IMR-90 (cell line): ENCODE measurements around the gene AP3S1. TPM values are rescaled to one million over a fixed set of nuclear protein-coding genes. Genes with fewer than 3 reads are reported as not detected.

Source experiments
- ATAC-seq: fragments of 200-7000 bp; cut with Tn5 transposase; 2 replicates; pipeline ENCODE4 v1.9.1; 2020; ENCODE audit warnings: low read depth, mild to moderate bottlenecking, moderate library complexity
- BruUV-seq: library from RNA; stranded (reverse); fragments of 400-500 nt; replicated peaks from 2 replicates; lab custom pipeline; 2021; lab: Mats Ljungman, UMichigan
- CTCF ChIA-PET: fragments of 300-600 bp; formaldehyde crosslinking; extraction: SDS; loops from one replicate; lab custom pipeline; 2021; ENCODE audit warnings: antibody characterized with exemption; lab: Yijun Ruan, JAX
- POLR2A ChIA-PET: fragments of 300-600 bp; sonication (Branson Sonifier 250); formaldehyde crosslinking; loops from one replicate; lab custom pipeline; 2022; ENCODE audit warnings: antibody characterized with exemption; ENCODE audit not compliant: unreplicated experiment; lab: Charles Lee
- DNase-seq: peaks from one replicate; pipeline ENCODE4 v3.0.0; 2013
- H2AFZ ChIP-seq: replicated peaks from 2 replicates; pipeline ENCODE3; 2013; ENCODE audit warnings: low read length, mild to moderate bottlenecking; ENCODE audit not compliant: poor library complexity
- H2AK5ac ChIP-seq: 2 replicates; pipeline ENCODE4 v1.6.1; 2013; ENCODE audit warnings: low read depth, low read length, inconsistent platforms
- H2AK9ac ChIP-seq: replicated peaks from 2 replicates; pipeline ENCODE3; 2013; ENCODE audit warnings: mild to moderate bottlenecking, low read depth, low read length, moderate library complexity; ENCODE audit not compliant: poor library complexity
- H2BK120ac ChIP-seq: 2 replicates; pipeline ENCODE4 v1.6.1; 2013; ENCODE audit warnings: low read depth, low read length, inconsistent platforms
- H2BK15ac ChIP-seq: 3 replicates; pipeline ENCODE4 v1.6.1; 2013; ENCODE audit warnings: low read depth, low read length, inconsistent platforms
- H2BK20ac ChIP-seq: 2 replicates; pipeline ENCODE4 v1.6.1; 2013; ENCODE audit warnings: low read depth, mild to moderate bottlenecking, inconsistent platforms, low read length, moderate library complexity
- H2BK5ac ChIP-seq: 2 replicates; pipeline ENCODE4 v1.6.1; 2013; ENCODE audit warnings: mild to moderate bottlenecking, low read depth, low read length, inconsistent platforms; ENCODE audit not compliant: poor library complexity, severe bottlenecking
- H3K14ac ChIP-seq: replicated peaks from 2 replicates; pipeline ENCODE4 v1.6.1; 2013; ENCODE audit warnings: low read depth, low read length, inconsistent platforms
- H3K18ac ChIP-seq: 2 replicates; pipeline ENCODE4 v1.6.1; 2013; ENCODE audit warnings: low read depth, low read length, control low read depth
- H3K23ac ChIP-seq: 2 replicates; pipeline ENCODE4 v1.6.1; 2013; ENCODE audit warnings: low read depth, low read length, inconsistent platforms
- H3K27ac ChIP-seq: 2 replicates; pipeline ENCODE4 v1.5.1; 2013; ENCODE audit warnings: mild to moderate bottlenecking, control low read depth, low read length; ENCODE audit not compliant: insufficient read depth
- H3K27me3 ChIP-seq: 2 replicates; pipeline ENCODE4 v1.6.1; 2013; ENCODE audit warnings: low read length; ENCODE audit not compliant: control insufficient read depth, insufficient read depth
- H3K36me3 ChIP-seq: 2 replicates; pipeline ENCODE4 v1.6.1; 2013; ENCODE audit warnings: low read length, mixed read lengths; ENCODE audit not compliant: control insufficient read depth, insufficient read depth
- H3K4ac ChIP-seq: 2 replicates; pipeline ENCODE4 v1.6.1; 2013; ENCODE audit warnings: low read depth, low read length, inconsistent platforms
- H3K4me1 ChIP-seq: 2 replicates; pipeline ENCODE4 v1.6.1; 2013; ENCODE audit warnings: low read length, mixed read lengths; ENCODE audit not compliant: control insufficient read depth, insufficient read depth
- H3K4me2 ChIP-seq: 2 replicates; pipeline ENCODE4 v1.6.1; 2013; ENCODE audit warnings: low read depth, mild to moderate bottlenecking, control low read depth, low read length, moderate library complexity
- H3K4me3 ChIP-seq: 2 replicates; pipeline ENCODE4 v1.5.1; 2013; ENCODE audit warnings: low read depth, mild to moderate bottlenecking, control low read depth, low read length, moderate library complexity; ENCODE audit not compliant: insufficient read depth
- H3K56ac ChIP-seq: 2 replicates; pipeline ENCODE4 v1.6.1; 2013; ENCODE audit warnings: low read length, inconsistent platforms; ENCODE audit not compliant: insufficient read depth; ENCODE audit errors: extremely low read depth
- H3K79me1 ChIP-seq, 2 experiments: 2 replicates each; pipeline ENCODE4 v1.6.1; 2013; ENCODE audit warnings: low read length in 2 of 2, inconsistent platforms in 1 of 2, low read depth in 1 of 2
- H3K9ac ChIP-seq: 2 replicates; pipeline ENCODE4 v1.6.1; 2013; ENCODE audit warnings: low read depth, low read length, control low read depth
- H3K9me1 ChIP-seq: 2 replicates; pipeline ENCODE4 v1.6.1; 2013; ENCODE audit warnings: low read length, inconsistent platforms; ENCODE audit not compliant: insufficient read depth
- H3K9me3 ChIP-seq: 2 replicates; pipeline ENCODE4 v1.6.1; 2013; ENCODE audit warnings: low read length; ENCODE audit not compliant: control insufficient read depth, insufficient read depth
- H4K20me1 ChIP-seq: 2 replicates; pipeline ENCODE4 v1.6.1; 2013; ENCODE audit warnings: low read length, inconsistent platforms; ENCODE audit not compliant: insufficient read depth
- H4K5ac ChIP-seq: 2 replicates; pipeline ENCODE4 v1.6.1; 2013; ENCODE audit warnings: mild to moderate bottlenecking, low read depth, low read length, control low read depth
- H4K8ac ChIP-seq, 2 experiments: 2 replicates each; pipeline ENCODE4 v1.6.1; 2013; ENCODE audit warnings: low read depth in 2 of 2, low read length in 2 of 2, control low read depth in 1 of 2, inconsistent platforms in 1 of 2
- H4K91ac ChIP-seq: 2 replicates; pipeline ENCODE4 v1.6.1; 2013; ENCODE audit warnings: low read depth, low read length, inconsistent platforms; ENCODE audit not compliant: insufficient read depth
- BHLHE40 ChIP-seq: fragments of 150-350 bp; IDR thresholded peaks from 2 replicates; pipeline ENCODE4 v1.6.1; 2016; ENCODE audit warnings: mild to moderate bottlenecking, low read depth, low read length
- CEBPB ChIP-seq: IDR thresholded peaks from 2 replicates; pipeline ENCODE4 v1.6.1; 2012; ENCODE audit warnings: low read depth, low read length, improper control_type of control experiment
- CHD1 ChIP-seq: IDR thresholded peaks from 2 replicates; pipeline ENCODE4 v1.6.1; 2012; ENCODE audit warnings: low read depth, low read length, improper control_type of control experiment
- ELK1 ChIP-seq: fragments of 150-350 bp; IDR thresholded peaks from 2 replicates; pipeline ENCODE4 v1.6.1; 2016; ENCODE audit warnings: low read depth, mild to moderate bottlenecking, low read length, moderate library complexity, borderline replicate concordance
- FOS ChIP-seq: fragments of 150-350 bp; IDR thresholded peaks from 2 replicates; pipeline ENCODE4 v1.6.1; 2016; ENCODE audit warnings: low read depth, low read length
- MAFK ChIP-seq: IDR thresholded peaks from 2 replicates; pipeline ENCODE4 v1.6.1; 2012; ENCODE audit warnings: low read depth, low read length, improper control_type of control experiment
- MAZ ChIP-seq: IDR thresholded peaks from 2 replicates; pipeline ENCODE4 v1.6.1; 2012; ENCODE audit warnings: low read depth, mild to moderate bottlenecking, low read length, improper control_type of control experiment, moderate library complexity, borderline replicate concordance
- MXI1 ChIP-seq: IDR thresholded peaks from 2 replicates; pipeline ENCODE4 v1.6.1; 2012; ENCODE audit warnings: low read depth, mild to moderate bottlenecking, low read length, moderate library complexity, borderline replicate concordance
- NFE2L2 ChIP-seq: fragments of 150-350 bp; IDR thresholded peaks from 2 replicates; pipeline ENCODE4 v1.6.1; 2016; ENCODE audit warnings: low read depth, mild to moderate bottlenecking, low read length
- POLR2A ChIP-seq: IDR thresholded peaks from 2 replicates; pipeline ENCODE4 v1.6.1; 2012; ENCODE audit warnings: mild to moderate bottlenecking, low read depth, low read length
- RAD21 ChIP-seq: IDR thresholded peaks from 2 replicates; pipeline ENCODE4 v1.6.1; 2012; ENCODE audit warnings: low read length, improper control_type of control experiment
- RCOR1 ChIP-seq: IDR thresholded peaks from 2 replicates; pipeline ENCODE4 v1.6.1; 2012; ENCODE audit warnings: mild to moderate bottlenecking, low read length, improper control_type of control experiment; ENCODE audit not compliant: insufficient replicate concordance
- RFX5 ChIP-seq: IDR thresholded peaks from 2 replicates; pipeline ENCODE4 v1.8.0; 2012; ENCODE audit warnings: low read depth, mild to moderate bottlenecking, low read length, moderate library complexity
- SMC3 ChIP-seq: fragments of 150-350 bp; IDR thresholded peaks from 2 replicates; pipeline ENCODE4 v1.6.1; 2016; ENCODE audit warnings: low read depth, mild to moderate bottlenecking, antibody characterized with exemption, low read length, moderate library complexity
- WGBS, 2 experiments: methylation state at CpG; one replicate each; pipeline versions ENCODE4 v1.1.5 to v1.1.7; 2013; ENCODE audit warnings: missing lambda C conversion rate in 2 of 2; ENCODE audit not compliant: insufficient read length in 1 of 2; ENCODE audit errors: extremely low coverage in 2 of 2; 5-methylcytosine and 5-hydroxymethylcytosine counted together
- dilution Hi-C: fragments of 300-500 bp; cut with HindIII; formaldehyde crosslinking; loops from one replicate; pipeline ENCODE4 v1.14.3; 2018; ENCODE audit warnings: low sequenced_read_pairs; ENCODE audit not compliant: unreplicated experiment
- in situ Hi-C: fragments of 300-500 bp; cut with MboI; formaldehyde crosslinking; loops from 3 replicates; pipeline ENCODE4 v1.14.3; 2019; ENCODE audit warnings: low sequenced_read_pairs, inconsistent platforms, mixed read lengths
- intact Hi-C: fragments of 100-400 bp; cut with micrococcal nuclease; formaldehyde crosslinking; loops from 2 replicates; pipeline ENCODE4 v1.10.0; 2022
- polyA plus RNA-seq, 3 experiments: library from polyadenylated mRNA; depleted of rRNA; stranded (reverse); fragments of >200 nt; gene quantifications; 2 replicates each; pipeline ENCODE4 v1.2.3, GENCODE V29; 2012; ENCODE audit warnings: low replicate concordance in 1 of 3
- total RNA-seq: library from RNA; depleted of rRNA; stranded (reverse); fragments of >200 nt; gene quantifications from 2 replicates; pipeline ENCODE4 v1.2.3, GENCODE V29; 2012
- TF ChIP-seq, protein P1 (sequence below): conservative IDR thresholded peaks from 2 replicates; pipeline ENCODE4 v1.5.1; 2012; ENCODE audit warnings: mild to moderate bottlenecking, low read depth, low read length, improper control_type of control experiment
- TF ChIP-seq, protein P2 (sequence below): fragments of 150-350 bp; IDR thresholded peaks from 2 replicates; pipeline ENCODE4 v1.6.1; 2017; ENCODE audit warnings: mild to moderate bottlenecking, antibody characterized with exemption, low read length, low read depth

The AP3S1 gene
- total and polyA plus RNA-seq, 2 of the 4 experiments (the other 2 are of a cell fraction) = 21.9 to 73.1 TPM

- Histone ChIP-seq H3K9me1 (no peaks in the 10 kb centered on the region), H3K23ac (no peak overlapping the region), H3K9ac (no peak overlapping the region), H4K91ac (no peak overlapping the region), H4K20me1 (no peaks in the 10 kb centered on the region), H2AK9ac (no peak overlapping the region), H2BK20ac (no peak overlapping the region), H3K9me3 (no peaks in the 10 kb centered on the region), H3K4ac (no peak overlapping the region), H3K36me3 (no peaks in the 10 kb centered on the region), H2AFZ (no peak overlapping the region), H3K18ac (no peak overlapping the region), H4K5ac (no peak overlapping the region), H2BK120ac (no peak overlapping the region), H3K27me3 (peaks cover 23% of the 10 kb centered on the region), H3K4me3 (no peak overlapping the region), H3K4me2 (no peak overlapping the region), H2AK5ac (no peak overlapping the region), H4K8ac (no peak overlapping the region), H3K27ac (no peak overlapping the region), H3K4me1 (no peaks in the 10 kb centered on the region; the same call in 1 of the 2 replicates), H2BK5ac (no peak overlapping the region), H2BK15ac (no peak overlapping the region), H3K14ac (no peak overlapping the region), H3K56ac (no peak overlapping the region), H3K79me1 (no peaks in the 10 kb centered on the region)
- in situ Hi-C loops = loop anchor here (10.0 kb wide), 1 partner anchor 174 kb away; no protein-coding TSS in a partner anchor
- POLR2A ChIA-PET = no interaction called here
- ATAC-seq = no peak
- WGBS, 2 experiments = 92% methylated on average over 7 of the region's 18 CpGs; no CpG with 5 or more reads in 1 of the 2 experiments
- intact Hi-C loops = no loop called here
- no peak for TF ChIP-seq CHD1
- no peak for TF ChIP-seq FOS
- TF ChIP-seq CEBPB = no peak
- no peak for TF ChIP-seq MAZ
- TF ChIP-seq, protein P1, sequence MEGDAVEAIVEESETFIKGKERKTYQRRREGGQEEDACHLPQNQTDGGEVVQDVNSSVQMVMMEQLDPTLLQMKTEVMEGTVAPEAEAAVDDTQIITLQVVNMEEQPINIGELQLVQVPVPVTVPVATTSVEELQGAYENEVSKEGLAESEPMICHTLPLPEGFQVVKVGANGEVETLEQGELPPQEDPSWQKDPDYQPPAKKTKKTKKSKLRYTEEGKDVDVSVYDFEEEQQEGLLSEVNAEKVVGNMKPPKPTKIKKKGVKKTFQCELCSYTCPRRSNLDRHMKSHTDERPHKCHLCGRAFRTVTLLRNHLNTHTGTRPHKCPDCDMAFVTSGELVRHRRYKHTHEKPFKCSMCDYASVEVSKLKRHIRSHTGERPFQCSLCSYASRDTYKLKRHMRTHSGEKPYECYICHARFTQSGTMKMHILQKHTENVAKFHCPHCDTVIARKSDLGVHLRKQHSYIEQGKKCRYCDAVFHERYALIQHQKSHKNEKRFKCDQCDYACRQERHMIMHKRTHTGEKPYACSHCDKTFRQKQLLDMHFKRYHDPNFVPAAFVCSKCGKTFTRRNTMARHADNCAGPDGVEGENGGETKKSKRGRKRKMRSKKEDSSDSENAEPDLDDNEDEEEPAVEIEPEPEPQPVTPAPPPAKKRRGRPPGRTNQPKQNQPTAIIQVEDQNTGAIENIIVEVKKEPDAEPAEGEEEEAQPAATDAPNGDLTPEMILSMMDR = no peak
- TF ChIP-seq BHLHE40 = no peak
- TF ChIP-seq MAFK = no peak
- no peak for TF ChIP-seq SMC3
- TF ChIP-seq RFX5 = no peak
- no peak for TF ChIP-seq MXI1
- no peak for TF ChIP-seq RAD21
- no peak for TF ChIP-seq ELK1
- TF ChIP-seq NFE2L2 = no peak
- TF ChIP-seq, protein P2, sequence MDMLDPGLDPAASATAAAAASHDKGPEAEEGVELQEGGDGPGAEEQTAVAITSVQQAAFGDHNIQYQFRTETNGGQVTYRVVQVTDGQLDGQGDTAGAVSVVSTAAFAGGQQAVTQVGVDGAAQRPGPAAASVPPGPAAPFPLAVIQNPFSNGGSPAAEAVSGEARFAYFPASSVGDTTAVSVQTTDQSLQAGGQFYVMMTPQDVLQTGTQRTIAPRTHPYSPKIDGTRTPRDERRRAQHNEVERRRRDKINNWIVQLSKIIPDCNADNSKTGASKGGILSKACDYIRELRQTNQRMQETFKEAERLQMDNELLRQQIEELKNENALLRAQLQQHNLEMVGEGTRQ = no peak
- no peak for TF ChIP-seq RCOR1
- no peak for TF ChIP-seq POLR2A
- CTCF ChIA-PET = no interaction called here
- dilution Hi-C loops = no loop called here
- no TSS peak for BruUV-seq
- no peak for DNase-seq
Observed at GRCh38 chr5:115818821-115819220, 22.9 kb upstream of the AP3S1 start.
